ENCODE measurements around the gene NPPA. TPM values are rescaled to one million over a fixed set of nuclear protein-coding genes. Genes with fewer than 3 reads are reported as not detected.

The NPPA gene
- total RNA-seq, 1 experiment from 2014 or later, result not detected

DNA sequence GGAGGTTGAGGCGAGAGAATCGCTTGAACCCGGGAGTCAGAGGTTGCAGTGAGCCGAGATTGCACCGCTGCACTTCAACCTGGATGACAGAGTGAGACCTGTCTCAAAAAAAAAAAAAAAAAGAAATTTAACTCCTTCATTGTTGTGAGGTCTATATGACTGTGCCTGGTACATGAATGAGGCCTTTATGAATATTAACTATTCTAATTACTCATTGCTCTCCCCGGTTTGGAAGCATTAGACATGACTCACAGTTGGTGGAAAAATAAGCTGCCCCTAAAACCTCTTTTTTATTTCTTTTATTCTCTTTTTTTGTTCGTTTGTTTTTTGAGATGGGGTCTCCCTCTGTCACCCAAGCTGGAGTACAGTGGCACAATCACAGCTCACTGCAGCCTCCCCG lies 7.8 kb upstream of the NPPA start:
- no peak overlapping the region for H3K4me2 ChIP-seq (ENCODE audit: low read length)
- TF ChIP-seq EZH2phosphoT487 (IDR thresholded peaks at IDR 0.05; ENCODE audit: borderline replicate concordance, low read length), result no peak
- TF ChIP-seq, protein P1, sequence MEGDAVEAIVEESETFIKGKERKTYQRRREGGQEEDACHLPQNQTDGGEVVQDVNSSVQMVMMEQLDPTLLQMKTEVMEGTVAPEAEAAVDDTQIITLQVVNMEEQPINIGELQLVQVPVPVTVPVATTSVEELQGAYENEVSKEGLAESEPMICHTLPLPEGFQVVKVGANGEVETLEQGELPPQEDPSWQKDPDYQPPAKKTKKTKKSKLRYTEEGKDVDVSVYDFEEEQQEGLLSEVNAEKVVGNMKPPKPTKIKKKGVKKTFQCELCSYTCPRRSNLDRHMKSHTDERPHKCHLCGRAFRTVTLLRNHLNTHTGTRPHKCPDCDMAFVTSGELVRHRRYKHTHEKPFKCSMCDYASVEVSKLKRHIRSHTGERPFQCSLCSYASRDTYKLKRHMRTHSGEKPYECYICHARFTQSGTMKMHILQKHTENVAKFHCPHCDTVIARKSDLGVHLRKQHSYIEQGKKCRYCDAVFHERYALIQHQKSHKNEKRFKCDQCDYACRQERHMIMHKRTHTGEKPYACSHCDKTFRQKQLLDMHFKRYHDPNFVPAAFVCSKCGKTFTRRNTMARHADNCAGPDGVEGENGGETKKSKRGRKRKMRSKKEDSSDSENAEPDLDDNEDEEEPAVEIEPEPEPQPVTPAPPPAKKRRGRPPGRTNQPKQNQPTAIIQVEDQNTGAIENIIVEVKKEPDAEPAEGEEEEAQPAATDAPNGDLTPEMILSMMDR (conservative IDR thresholded peaks at IDR 0.05; ENCODE audit: low read depth, low read length), result no peak
- TF ChIP-seq EZH2 (IDR thresholded peaks at IDR 0.05; ENCODE audit: low read length, unreplicated experiment), result no peak
- DNase-seq (no peak), ATAC-seq (no peak)
- H3F3A ChIP-seq (ENCODE audit: low read length, unreplicated experiment), result no peaks in the 10 kb centered on the region
- no peak overlapping the region for H3K27ac ChIP-seq (ENCODE audit: low read length)
- H3K27me3 ChIP-seq (ENCODE audit: low read length), result peaks cover 25% of the 10 kb centered on the region
- H3K9me3 ChIP-seq (ENCODE audit: low read length), result no peaks in the 10 kb centered on the region
- no peak overlapping the region for H3K9ac ChIP-seq (ENCODE audit: low read length)
- no TSS peak for BruUV-seq (replicated peaks)
- H3K36me3 ChIP-seq (ENCODE audit: low read depth, low read length), result no peaks in the 10 kb centered on the region
- no peak overlapping the region for H3K4me3 ChIP-seq (ENCODE audit: low read length)
- H4K20me1 ChIP-seq (ENCODE audit: low read length), result no peaks in the 10 kb centered on the region
- no peaks in the 10 kb centered on the region for H3K9me2 ChIP-seq (replicated peaks; ENCODE audit: low read length)
- intact Hi-C loops (cut with micrococcal nuclease), result no loop called here
- POLR2A ChIA-PET (ENCODE audit: unreplicated experiment), result interaction anchor here (0.5 kb wide), 1 partner anchor 49 kb away, joined by 4 read pairs; no protein-coding TSS in a partner anchor
- H3K4me1 ChIP-seq (ENCODE audit: insufficient read depth, low read length), result no peaks in the 10 kb centered on the region
- H3K79me2 ChIP-seq (ENCODE audit: low read length), result no peaks in the 10 kb centered on the region
- CTCF ChIA-PET, result no interaction called here
- no peak overlapping the region for H2AFZ ChIP-seq (ENCODE audit: low read length)

DNA sequence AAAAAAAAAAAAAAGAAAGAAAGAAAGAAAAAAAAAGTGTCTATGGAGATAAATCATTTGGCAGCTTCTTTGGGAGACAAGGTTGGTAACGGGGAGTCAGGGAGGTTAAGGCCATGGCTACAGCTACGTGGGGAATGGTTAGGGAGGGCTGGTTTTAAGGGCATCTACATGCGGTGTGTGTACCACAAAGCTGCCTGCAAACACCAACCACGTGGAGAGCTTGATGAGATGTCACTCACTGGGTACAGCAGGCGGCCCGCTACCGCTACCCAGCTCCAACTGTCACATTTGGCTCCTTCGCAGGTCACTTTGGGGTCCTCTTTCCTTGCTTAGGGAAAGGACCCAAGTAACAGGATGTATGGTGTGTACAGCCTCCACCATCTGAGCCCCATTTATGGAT lies 6.9 kb upstream of the NPPA start:
- Histone ChIP-seq H3K9me2 (replicated peaks; ENCODE audit: low read length) (no peaks in the 10 kb centered on the region), H3K9me3 (ENCODE audit: low read length) (no peaks in the 10 kb centered on the region), H3K4me3 (ENCODE audit: low read length) (no peak overlapping the region), H3K4me2 (ENCODE audit: low read length) (no peak overlapping the region), H3K79me2 (ENCODE audit: low read length) (no peaks in the 10 kb centered on the region), H3F3A (ENCODE audit: low read length, unreplicated experiment) (no peaks in the 10 kb centered on the region), H3K27ac (ENCODE audit: low read length) (no peak overlapping the region), H3K27me3 (ENCODE audit: low read length) (peaks cover 19% of the 10 kb centered on the region), H3K36me3 (ENCODE audit: low read depth, low read length) (no peaks in the 10 kb centered on the region), H2AFZ (ENCODE audit: low read length) (no peak overlapping the region), H3K9ac (ENCODE audit: low read length) (no peak overlapping the region), H3K4me1 (ENCODE audit: insufficient read depth, low read length) (no peaks in the 10 kb centered on the region), H4K20me1 (ENCODE audit: low read length) (no peaks in the 10 kb centered on the region)
- TF ChIP-seq, protein P1 (conservative IDR thresholded peaks at IDR 0.05; ENCODE audit: low read depth, low read length), result no peak
- no peak for DNase-seq
- BruUV-seq (replicated peaks), result no TSS peak
- ChIA-PET POLR2A (ENCODE audit: unreplicated experiment) (no interaction called here), CTCF (no interaction called here)
- no peak for ATAC-seq
- intact Hi-C loops (cut with micrococcal nuclease), result no loop called here

DNA sequence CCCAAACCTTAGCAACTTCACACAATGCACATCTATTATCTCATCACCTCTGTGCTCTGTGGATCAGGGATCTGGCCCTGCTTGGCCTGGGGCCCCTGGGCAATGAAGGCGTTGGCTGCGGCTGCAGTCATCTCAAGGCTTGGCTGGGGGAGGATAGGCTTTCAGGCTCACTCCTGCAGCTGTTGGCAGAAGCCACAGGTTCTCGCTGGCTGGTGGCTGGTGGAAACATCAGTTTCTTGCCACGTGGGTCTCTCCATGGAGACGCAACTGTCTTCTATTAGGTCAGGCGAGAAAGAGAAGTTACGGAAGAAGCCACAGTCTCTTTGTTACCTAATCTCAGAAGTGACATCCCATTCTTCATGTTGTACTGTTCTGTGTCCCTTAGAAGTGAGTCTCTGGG lies 3.6 kb upstream of the NPPA start:
- no peak overlapping the region for H3K4me2 ChIP-seq (ENCODE audit: low read length)
- no peak overlapping the region for H3K27ac ChIP-seq (ENCODE audit: low read length)
- no peaks in the 10 kb centered on the region for H3K9me2 ChIP-seq (replicated peaks; ENCODE audit: low read length)
- H3K4me1 ChIP-seq (ENCODE audit: insufficient read depth, low read length), result no peaks in the 10 kb centered on the region
- H3K9me3 ChIP-seq (ENCODE audit: low read length), result no peaks in the 10 kb centered on the region
- H3K9ac ChIP-seq (ENCODE audit: low read length), result no peak overlapping the region
- ATAC-seq (no peak), DNase-seq (no peak)
- no peak overlapping the region for H2AFZ ChIP-seq (ENCODE audit: low read length)
- no peaks in the 10 kb centered on the region for H4K20me1 ChIP-seq (ENCODE audit: low read length)
- intact Hi-C loops (cut with micrococcal nuclease), result no loop called here
- no peaks in the 10 kb centered on the region for H3K27me3 ChIP-seq (ENCODE audit: low read length)
- no peak overlapping the region for H3K4me3 ChIP-seq (ENCODE audit: low read length)
- ChIA-PET CTCF (no interaction called here), POLR2A (ENCODE audit: unreplicated experiment) (no interaction called here)
- no peaks in the 10 kb centered on the region for H3F3A ChIP-seq (ENCODE audit: low read length, unreplicated experiment)
- TF ChIP-seq EZH2phosphoT487 (IDR thresholded peaks at IDR 0.05; ENCODE audit: borderline replicate concordance, low read length), result no peak
- TF ChIP-seq, protein P1 (conservative IDR thresholded peaks at IDR 0.05; ENCODE audit: low read depth, low read length), result no peak
- TF ChIP-seq EZH2 (IDR thresholded peaks at IDR 0.05; ENCODE audit: low read length, unreplicated experiment), result no peak
- no peaks in the 10 kb centered on the region for H3K79me2 ChIP-seq (ENCODE audit: low read length)
- BruUV-seq (replicated peaks), result no TSS peak
- no peaks in the 10 kb centered on the region for H3K36me3 ChIP-seq (ENCODE audit: low read depth, low read length)
